ENCODE measurements around the gene AMHR2. TPM values are rescaled to one million over a fixed set of nuclear protein-coding genes. Genes with fewer than 3 reads are reported as not detected.

The AMHR2 gene
- total RNA-seq, 4 donors from 2014 or later = 0.40 TPM; not detected in 3

DNA sequence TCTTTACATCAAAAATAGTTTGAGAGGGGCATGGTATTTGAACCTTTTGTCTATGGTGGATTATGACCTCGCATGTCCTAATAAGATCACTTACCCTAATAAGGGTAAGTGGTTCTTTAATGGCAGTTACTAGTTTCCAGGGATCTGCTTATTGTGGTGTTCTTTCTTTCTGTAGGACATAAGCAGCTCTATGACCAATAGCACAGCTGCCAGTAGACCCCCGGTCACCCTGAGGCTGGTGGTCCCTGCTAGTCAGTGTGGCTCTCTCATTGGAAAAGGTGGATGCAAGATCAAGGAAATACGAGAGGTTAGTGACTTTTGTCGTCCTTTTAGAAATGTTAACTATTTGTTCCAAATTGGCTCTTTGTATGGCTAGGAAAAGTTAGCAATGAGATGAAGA is 35.4 kb downstream of the AMHR2 start:
- Histone ChIP-seq H3K36me3 (peaks cover 91 to 98% of the 10 kb centered on the region in 2 donors), H3K4me1 (peaks cover 3 to 8% of the 10 kb centered on the region in 2 donors)

DNA sequence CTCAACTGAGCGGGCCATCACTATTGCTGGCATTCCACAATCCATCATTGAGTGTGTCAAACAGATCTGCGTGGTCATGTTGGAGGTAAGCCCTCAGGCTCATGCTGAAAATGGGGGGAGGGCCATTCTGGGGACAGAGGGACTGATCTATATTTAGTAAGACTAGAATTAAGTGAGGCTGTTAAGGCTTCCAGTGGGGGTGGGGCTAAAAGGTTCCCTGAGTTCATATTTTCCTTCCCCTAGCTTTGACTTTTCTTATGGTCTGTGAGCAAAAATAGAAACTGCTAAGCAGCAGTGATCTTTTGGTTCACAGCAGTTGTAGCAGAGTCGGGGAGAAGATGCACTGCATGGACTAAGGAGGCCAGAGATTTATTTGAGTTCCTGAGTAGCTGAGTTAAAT is 37.4 kb downstream of the AMHR2 start:
- Histone ChIP-seq H3K36me3 (peaks cover 95 to 100% of the 10 kb centered on the region in 2 donors), H3K4me3 (replicated peaks in 1 of 3) (no peak overlapping the region), H3K4me1 (no peaks in the 10 kb centered on the region), H3K27ac (no peak overlapping the region), H3K9me3 (no peaks in the 10 kb centered on the region), H3K27me3 (no peaks in the 10 kb centered on the region)
- TF ChIP-seq, protein P1, sequence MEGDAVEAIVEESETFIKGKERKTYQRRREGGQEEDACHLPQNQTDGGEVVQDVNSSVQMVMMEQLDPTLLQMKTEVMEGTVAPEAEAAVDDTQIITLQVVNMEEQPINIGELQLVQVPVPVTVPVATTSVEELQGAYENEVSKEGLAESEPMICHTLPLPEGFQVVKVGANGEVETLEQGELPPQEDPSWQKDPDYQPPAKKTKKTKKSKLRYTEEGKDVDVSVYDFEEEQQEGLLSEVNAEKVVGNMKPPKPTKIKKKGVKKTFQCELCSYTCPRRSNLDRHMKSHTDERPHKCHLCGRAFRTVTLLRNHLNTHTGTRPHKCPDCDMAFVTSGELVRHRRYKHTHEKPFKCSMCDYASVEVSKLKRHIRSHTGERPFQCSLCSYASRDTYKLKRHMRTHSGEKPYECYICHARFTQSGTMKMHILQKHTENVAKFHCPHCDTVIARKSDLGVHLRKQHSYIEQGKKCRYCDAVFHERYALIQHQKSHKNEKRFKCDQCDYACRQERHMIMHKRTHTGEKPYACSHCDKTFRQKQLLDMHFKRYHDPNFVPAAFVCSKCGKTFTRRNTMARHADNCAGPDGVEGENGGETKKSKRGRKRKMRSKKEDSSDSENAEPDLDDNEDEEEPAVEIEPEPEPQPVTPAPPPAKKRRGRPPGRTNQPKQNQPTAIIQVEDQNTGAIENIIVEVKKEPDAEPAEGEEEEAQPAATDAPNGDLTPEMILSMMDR (IDR thresholded peaks at IDR 0.05) = no peak
- no peak for TF ChIP-seq POLR2A (IDR thresholded peaks at IDR 0.05)
- 87 to 89% methylated on average over 3 of the region's 3 CpGs for WGBS, 2 donors
- no peak for DNase-seq
- intact Hi-C loops (cut with DNase I) = no loop called here

More for the DNA sequence above, 35.4 kb downstream of the AMHR2 start:
- no peak overlapping the region for H3K4me3 ChIP-seq (replicated peaks in 1 of 3)
- DNase-seq = no peak
- no peaks in the 10 kb centered on the region for H3K9me3 ChIP-seq
- no peak for TF ChIP-seq POLR2A (IDR thresholded peaks at IDR 0.05)
- TF ChIP-seq, protein P1 (IDR thresholded peaks at IDR 0.05) = no peak
- no peak overlapping the region for H3K27ac ChIP-seq
- intact Hi-C loops (cut with DNase I) = loop anchor here (5.0 kb wide), 1 partner anchor 48 kb away; the partner anchor contains the start of gene NPFF
- 80 to 82% methylated on average over 4 of the region's 4 CpGs for WGBS, 2 donors
- H3K27me3 ChIP-seq = no peaks in the 10 kb centered on the region

DNA sequence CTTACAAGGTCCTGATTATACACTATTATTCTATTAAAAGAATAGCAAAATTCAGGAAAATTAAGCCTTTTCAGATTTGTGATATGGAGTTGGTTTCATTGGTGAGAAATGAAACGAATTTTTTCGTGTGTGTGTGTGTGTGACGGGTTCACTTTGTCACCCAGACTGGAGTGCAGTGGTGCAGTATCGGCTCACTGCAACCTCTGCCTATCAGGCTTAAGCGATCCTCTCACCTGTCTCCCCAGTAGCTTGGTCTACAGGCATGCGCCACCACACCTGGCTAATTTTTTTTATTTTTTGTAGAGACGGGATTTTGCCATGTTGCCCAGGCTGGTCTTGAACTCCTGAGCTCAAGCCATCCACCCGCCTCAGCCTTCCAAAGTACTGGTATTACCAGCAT is 37.9 kb downstream of the AMHR2 start:
- no peak for DNase-seq
- H3K36me3 ChIP-seq = peaks cover 95 to 100% of the 10 kb centered on the region in 2 donors
- 90 to 92% methylated on average over 8 of the region's 8 CpGs for WGBS, 2 donors
- no peak overlapping the region for H3K4me3 ChIP-seq (replicated peaks in 1 of 3)
- no peaks in the 10 kb centered on the region for H3K9me3 ChIP-seq
- intact Hi-C loops (cut with DNase I) = no loop called here
- no peak for TF ChIP-seq POLR2A (IDR thresholded peaks at IDR 0.05)
- TF ChIP-seq, protein P1 (IDR thresholded peaks at IDR 0.05) = no peak
- no peak overlapping the region for H3K27ac ChIP-seq
- H3K27me3 ChIP-seq = no peaks in the 10 kb centered on the region
- no peaks in the 10 kb centered on the region for H3K4me1 ChIP-seq

DNA sequence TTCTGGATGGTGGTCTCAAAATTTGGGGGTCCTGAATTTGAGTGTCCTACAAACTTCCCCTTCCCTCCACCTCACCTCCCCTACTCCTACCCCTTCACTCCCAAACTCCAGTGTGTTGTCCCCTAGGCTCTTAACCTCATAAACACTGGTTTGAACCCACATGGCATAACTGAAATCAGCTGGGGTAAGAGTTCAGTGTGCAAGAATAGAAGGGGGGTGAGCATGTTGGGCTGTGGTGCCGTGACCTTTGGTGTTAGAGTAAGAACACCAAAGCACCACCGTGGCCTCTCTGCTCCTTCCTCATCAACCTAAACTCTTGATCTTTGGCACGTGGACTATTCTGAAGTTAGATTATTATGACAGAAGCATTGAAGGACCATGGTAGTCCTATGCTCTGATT is 39.3 kb downstream of the AMHR2 start:
- H3K36me3 ChIP-seq = peaks cover 100% of the 10 kb centered on the region in 2 donors
- intact Hi-C loops (cut with DNase I) = no loop called here
- no peaks in the 10 kb centered on the region for H3K4me1 ChIP-seq
- 79 to 83% methylated on average over 3 of the region's 3 CpGs for whole genome bisulfite sequencing, 2 donors
- H3K27ac ChIP-seq = no peak overlapping the region
- H3K9me3 ChIP-seq = no peaks in the 10 kb centered on the region
- no peak overlapping the region for H3K4me3 ChIP-seq (replicated peaks in 1 of 3)
- no peak for DNase-seq
- no peak for TF ChIP-seq POLR2A (IDR thresholded peaks at IDR 0.05)
- TF ChIP-seq, protein P1 (IDR thresholded peaks at IDR 0.05) = no peak
- H3K27me3 ChIP-seq = no peaks in the 10 kb centered on the region

DNA sequence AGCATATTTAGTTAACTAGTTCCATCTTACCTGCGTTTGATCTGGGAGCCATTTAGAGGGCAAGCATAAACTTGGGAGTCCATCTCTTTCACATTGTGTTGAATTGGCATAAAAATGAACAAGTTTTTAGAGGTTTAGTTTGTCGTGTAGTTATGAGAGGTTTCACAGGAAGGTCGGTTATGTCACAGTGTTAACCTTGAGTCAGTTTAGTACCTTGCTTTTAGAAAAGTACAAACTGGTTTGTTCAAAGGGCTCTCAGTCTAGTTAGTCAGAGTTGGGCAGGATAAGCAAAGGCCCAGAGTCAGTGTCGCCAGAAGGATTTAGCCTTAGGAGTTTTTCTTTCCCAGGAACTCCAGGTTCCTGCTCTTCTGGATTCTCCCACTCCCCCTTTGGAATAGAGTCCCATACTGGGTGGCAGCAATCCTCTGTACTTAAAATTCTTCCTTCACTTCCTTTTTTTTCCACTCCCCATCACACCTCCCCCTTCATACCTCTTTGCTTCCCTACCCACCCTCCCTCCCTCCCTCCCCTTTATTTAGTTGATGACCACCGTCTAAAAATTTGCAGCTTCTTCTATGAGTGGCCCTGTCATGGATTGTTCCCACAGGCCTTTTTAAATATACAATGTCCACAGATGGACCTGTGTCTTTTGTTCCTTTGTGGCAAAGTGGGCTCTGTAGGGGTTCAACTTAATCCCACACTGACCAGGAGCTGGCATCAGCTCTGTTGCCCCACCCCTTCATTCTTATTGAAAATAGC is 40.3 kb downstream of the AMHR2 start:
- no peaks in the 10 kb centered on the region for H3K9me3 ChIP-seq
- no peak for DNase-seq
- TF ChIP-seq, protein P1 (IDR thresholded peaks at IDR 0.05) = no peak
- TF ChIP-seq POLR2A (IDR thresholded peaks at IDR 0.05) = no peak
- H3K27ac ChIP-seq = no peak overlapping the region
- H3K27me3 ChIP-seq = no peaks in the 10 kb centered on the region
- 68 to 69% methylated on average over 5 of the region's 5 CpGs for WGBS, 2 donors
- intact Hi-C loops (cut with DNase I) = no loop called here
- no peak overlapping the region for H3K4me3 ChIP-seq (replicated peaks in 1 of 3)
- peaks cover 100% of the 10 kb centered on the region in 2 donors for H3K36me3 ChIP-seq
- H3K4me1 ChIP-seq = no peaks in the 10 kb centered on the region
